A549 (cell line): ENCODE measurements around the gene TXN2. TPM values are rescaled to one million over a fixed set of nuclear protein-coding genes. Genes with fewer than 3 reads are reported as not detected.
A peak's percentile ranks its signal among the peaks of the same experiment; 100 is the strongest.

ENCODE experiments used
- ATAC-seq, 2 experiments: fragments of 200-7000 bp in 1 of 2; fragments of >200 bp in 1 of 2; cut with Nextera tagmentation in 1 of 2; cut with Tn5 transposase in 1 of 2; 3 replicates each; pipeline versions ENCODE4 v1.8.0 to v1.9.1; 2018 to 2020; ENCODE audit warnings: mild to moderate bottlenecking in 1 of 2, moderate library complexity in 1 of 2
- CTCF ChIA-PET: fragments of 300-600 bp; sonication (Branson Sonifier 250); formaldehyde crosslinking; extraction: SDS; loops from one replicate; lab custom pipeline; 2021; ENCODE audit warnings: antibody characterized with exemption, inconsistent platforms; lab: Yijun Ruan, JAX
- POLR2A ChIA-PET: fragments of 350-600 bp; formaldehyde crosslinking; extraction: SDS; loops from one replicate; lab custom pipeline; 2021; ENCODE audit warnings: antibody characterized with exemption, inconsistent platforms; lab: Yijun Ruan, JAX
- DNase-seq, 2 experiments: peaks; one replicate each; pipeline versions ENCODE4 v3.0.0 to v3.0.0-alpha.2; 2011 to 2016; ENCODE audit warnings: low read depth in 1 of 2, low spot score in 1 of 2
- FAIRE-seq: peaks from 2 replicates; lab custom pipeline; 2011; peaks lifted over from hg19 to GRCh38; lab: Jason Lieb, UNC
- H3K27ac ChIP-seq, 2 experiments: fragments of >200 bp; sonication (Bioruptor Twin); formaldehyde crosslinking; 3 replicates each; pipeline ENCODE4 v1.5.1; 2016 to 2017
- H3K4me1 ChIP-seq: fragments of >200 bp; sonication (Bioruptor Twin); formaldehyde crosslinking; 3 replicates; pipeline ENCODE4 v1.6.1; 2016
- H3K4me2 ChIP-seq: fragments of >200 bp; sonication (Bioruptor Twin); formaldehyde crosslinking; 3 replicates; pipeline ENCODE4 v1.6.1; 2016
- H3K4me3 ChIP-seq: fragments of >200 bp; sonication (Bioruptor Twin); formaldehyde crosslinking; 3 replicates; pipeline ENCODE4 v1.5.1; 2016
- H3K9me3 ChIP-seq: fragments of >200 bp; sonication (Bioruptor Twin); formaldehyde crosslinking; 3 replicates; pipeline ENCODE4 v1.6.1; 2016
- BHLHE40 ChIP-seq: IDR thresholded peaks from 2 replicates; pipeline ENCODE4 v1.6.1; 2012; ENCODE audit warnings: low read depth, low read length, inconsistent platforms
- CBX2 ChIP-seq: fragments of 200-600 bp; sonication (generic); IDR thresholded peaks from 2 replicates; pipeline ENCODE4 v1.6.1; 2016; ENCODE audit warnings: low read depth, mild to moderate bottlenecking, borderline replicate concordance
- CEBPB ChIP-seq, 2 experiments: fragments of >200 bp in 1 of 2; sonication (Bioruptor Twin) in 1 of 2; formaldehyde crosslinking in 1 of 2; IDR thresholded peaks; 2 replicates each; pipeline ENCODE4 v1.6.1; 2012 to 2016
- CHD4 ChIP-seq: fragments of 200-600 bp; sonication (generic); IDR thresholded peaks from 2 replicates; pipeline ENCODE4 v1.6.1; 2016; ENCODE audit warnings: antibody characterized with exemption, mild to moderate bottlenecking, borderline replicate concordance
- EHF ChIP-seq: fragments of 250-450 bp; sonication (Bioruptor Pico); IDR thresholded peaks from 2 replicates; pipeline ENCODE4 v1.5.0; 2020; ENCODE audit warnings: mild to moderate bottlenecking
- HDAC2 ChIP-seq: fragments of 200-600 bp; sonication (generic); IDR thresholded peaks from 2 replicates; pipeline ENCODE4 v1.6.1; 2016
- HEYL ChIP-seq: fragments of 250-450 bp; sonication (Bioruptor Pico); IDR thresholded peaks from 2 replicates; pipeline ENCODE4 v1.8.0; 2021; ENCODE audit warnings: mild to moderate bottlenecking, moderate library complexity
- HOXA7 ChIP-seq: fragments of 250-450 bp; sonication (Bioruptor Pico); IDR thresholded peaks from 2 replicates; pipeline ENCODE4 v1.5.0; 2020; ENCODE audit warnings: mild to moderate bottlenecking, moderate library complexity
- HOXB13 ChIP-seq: fragments of 250-450 bp; sonication (Bioruptor Pico); IDR thresholded peaks from 2 replicates; pipeline ENCODE4 v1.5.0; 2020; ENCODE audit warnings: low read depth, mild to moderate bottlenecking, moderate library complexity
- PHF8 ChIP-seq: fragments of 200-600 bp; sonication (generic); IDR thresholded peaks from 2 replicates; pipeline ENCODE4 v1.6.1; 2016; ENCODE audit warnings: low read depth, mild to moderate bottlenecking, antibody characterized with exemption, moderate library complexity, borderline replicate concordance
- POLR2A ChIP-seq: IDR thresholded peaks from 2 replicates; pipeline ENCODE4 v1.6.1; 2012; ENCODE audit warnings: mild to moderate bottlenecking, low read length
- POLR2AphosphoS2 ChIP-seq: conservative IDR thresholded peaks from 2 replicates; pipeline ENCODE4 v1.6.1; 2012; ENCODE audit warnings: low read length, improper control_type of control experiment, inconsistent platforms
- RAD21 ChIP-seq, 2 experiments: fragments of >200 bp in 1 of 2; sonication (Bioruptor Twin) in 1 of 2; formaldehyde crosslinking in 1 of 2; IDR thresholded peaks in 1 of 2; conservative IDR thresholded peaks in 1 of 2; 2 replicates in 1 of 2; 3 replicates in 1 of 2; pipeline ENCODE4 v1.6.1; 2012 to 2018; ENCODE audit warnings: inconsistent platforms in 1 of 2
- REST ChIP-seq: fragments of 200-600 bp; sonication (generic); IDR thresholded peaks from 2 replicates; pipeline ENCODE4 v1.6.1; 2016; ENCODE audit warnings: antibody characterized with exemption, mild to moderate bottlenecking, moderate library complexity
- RNF2 ChIP-seq: fragments of 200-600 bp; sonication (generic); IDR thresholded peaks from 2 replicates; pipeline ENCODE4 v1.6.1; 2016; ENCODE audit warnings: low read depth, mild to moderate bottlenecking, antibody characterized with exemption, moderate library complexity, borderline replicate concordance
- SREBF2 ChIP-seq: fragments of 450-650 bp; IDR thresholded peaks from 2 replicates; pipeline ENCODE4 v1.6.1; 2014; ENCODE audit warnings: mild to moderate bottlenecking, moderate library complexity
- USF2 ChIP-seq: fragments of 450-650 bp; IDR thresholded peaks from 2 replicates; pipeline ENCODE4 v1.6.1; 2014; ENCODE audit warnings: antibody characterized with exemption
- ZFP36 ChIP-seq: fragments of 450-650 bp; IDR thresholded peaks from 2 replicates; pipeline ENCODE4 v1.6.1; 2014; ENCODE audit warnings: borderline replicate concordance; ENCODE audit not compliant: partially characterized antibody
- WGBS: methylation state at CpG from one replicate; pipeline ENCODE4 v1.1.6; 2017; ENCODE audit errors: missing lambda C conversion rate; 5-methylcytosine and 5-hydroxymethylcytosine counted together
- polyA plus RNA-seq, 4 experiments: library from polyadenylated mRNA; depleted of rRNA in 3 of 4; stranded (reverse); fragments of >200 nt; fragmentation: RNase III in 1 of 4; extraction: RNeasy Plus Mini Kit Qiagen cat#74134 plus additional on column Dnase treatment in 1 of 4; gene quantifications; 2 replicates in 3 of 4; 3 replicates in 1 of 4; pipeline ENCODE4 v1.2.3, GENCODE V29; 2011 to 2017
- TF ChIP-seq, protein P1 (sequence below): fragments of >200 bp; sonication (Bioruptor Twin); formaldehyde crosslinking; IDR thresholded peaks from 3 replicates; pipeline ENCODE4 v1.5.1; 2016

The TXN2 gene
- polyA plus RNA-seq, 2 of the 4 experiments (the other 2 are of a cell fraction), result 82.2 to 89.6 TPM

DNA sequence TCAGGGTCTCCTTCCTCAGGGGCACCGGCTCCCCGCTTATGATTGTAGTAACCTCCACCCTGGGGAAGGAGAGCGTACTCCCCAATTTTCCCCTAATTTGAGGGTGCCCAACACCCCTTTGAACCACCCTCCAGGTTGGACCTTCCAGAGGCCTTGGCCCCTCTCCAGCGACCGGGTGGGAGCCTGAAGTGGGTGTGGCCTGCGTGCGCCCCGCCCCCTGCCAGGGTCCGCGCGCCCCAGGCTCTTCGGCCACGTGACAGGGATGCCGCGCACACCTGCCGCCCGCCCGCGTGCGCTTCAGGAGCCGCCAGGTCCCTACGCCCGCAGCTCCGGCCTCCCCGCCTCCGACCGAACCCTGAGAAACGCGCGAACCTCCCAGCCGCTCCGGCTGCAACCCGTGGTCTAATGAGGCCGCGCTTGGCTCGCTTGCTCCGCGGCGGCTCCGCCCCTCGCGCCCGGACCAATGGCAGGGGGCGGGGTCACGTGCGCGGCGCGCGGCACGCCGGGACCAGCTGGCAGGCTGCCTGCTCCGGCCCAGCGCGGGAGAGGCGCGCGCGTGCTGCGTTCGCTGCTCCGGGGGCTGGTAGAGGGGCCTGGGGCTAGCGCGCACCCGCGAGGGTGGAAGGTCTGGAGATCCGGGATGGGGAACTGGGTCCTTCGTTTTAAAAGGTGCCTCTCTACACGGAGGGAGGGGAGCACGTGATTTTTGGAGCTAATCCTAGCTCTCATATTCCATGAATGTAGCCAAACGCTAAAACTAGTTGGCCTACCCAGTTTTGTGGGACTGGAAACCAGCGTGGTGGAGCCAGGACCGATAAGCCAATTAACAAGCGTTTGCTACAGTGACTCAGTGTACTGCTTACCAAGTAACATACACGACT is 25.4 kb upstream of the TXN2 start, which contains the start of gene FOXRED2 (continued):
- TF ChIP-seq, protein P1, sequence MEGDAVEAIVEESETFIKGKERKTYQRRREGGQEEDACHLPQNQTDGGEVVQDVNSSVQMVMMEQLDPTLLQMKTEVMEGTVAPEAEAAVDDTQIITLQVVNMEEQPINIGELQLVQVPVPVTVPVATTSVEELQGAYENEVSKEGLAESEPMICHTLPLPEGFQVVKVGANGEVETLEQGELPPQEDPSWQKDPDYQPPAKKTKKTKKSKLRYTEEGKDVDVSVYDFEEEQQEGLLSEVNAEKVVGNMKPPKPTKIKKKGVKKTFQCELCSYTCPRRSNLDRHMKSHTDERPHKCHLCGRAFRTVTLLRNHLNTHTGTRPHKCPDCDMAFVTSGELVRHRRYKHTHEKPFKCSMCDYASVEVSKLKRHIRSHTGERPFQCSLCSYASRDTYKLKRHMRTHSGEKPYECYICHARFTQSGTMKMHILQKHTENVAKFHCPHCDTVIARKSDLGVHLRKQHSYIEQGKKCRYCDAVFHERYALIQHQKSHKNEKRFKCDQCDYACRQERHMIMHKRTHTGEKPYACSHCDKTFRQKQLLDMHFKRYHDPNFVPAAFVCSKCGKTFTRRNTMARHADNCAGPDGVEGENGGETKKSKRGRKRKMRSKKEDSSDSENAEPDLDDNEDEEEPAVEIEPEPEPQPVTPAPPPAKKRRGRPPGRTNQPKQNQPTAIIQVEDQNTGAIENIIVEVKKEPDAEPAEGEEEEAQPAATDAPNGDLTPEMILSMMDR, result no peak
- TF ChIP-seq HOXB13 (CRISPR knock-in tag), result peak; percentile 93

GRCh38 chr22:36505998-36506635 is 24.7 kb upstream of the TXN2 start:
- H3K9me3 ChIP-seq, result no peaks in the 10 kb centered on the region
- H3K4me3 ChIP-seq, result peak overlapping the region; percentile 50
- ChIA-PET CTCF (interaction anchor here (1.9 kb wide), 1 partner anchor 350 kb away, joined by 4 read pairs; no protein-coding TSS in a partner anchor), POLR2A (interaction anchor here (1.2 kb wide), 2 partner anchors 16 to 270 kb away, joined by 3 read pairs; partner anchors contain the start of gene IFT27)
- H3K27ac ChIP-seq, result peak overlapping the region; percentile 74 to 92
- peaks cover 10% of the 10 kb centered on the region for H3K4me1 ChIP-seq
- H3K4me2 ChIP-seq, result peak overlapping the region; percentile 82
- DNase-seq, result no peak
- ATAC-seq, result no peak
- no peak for TF ChIP-seq ZFP36
- TF ChIP-seq BHLHE40, result no peak
- TF ChIP-seq CBX2, result no peak
- no peak for TF ChIP-seq POLR2AphosphoS2
- TF ChIP-seq RAD21 (conservative IDR thresholded peaks at IDR 0.05 in 1 of 2, IDR thresholded peaks at IDR 0.05 in 1 of 2), result no peak
- no peak for TF ChIP-seq RNF2
- no peak for TF ChIP-seq USF2
- no peak for TF ChIP-seq REST
- no peak for TF ChIP-seq CEBPB (IDR thresholded peaks at IDR 0.05)
- TF ChIP-seq PHF8, result no peak
- TF ChIP-seq HOXA7 (CRISPR knock-in tag), result no peak
- no peak for TF ChIP-seq SREBF2
- TF ChIP-seq POLR2A, result no peak
- no peak for TF ChIP-seq HDAC2
- no peak for TF ChIP-seq HOXB13 (CRISPR knock-in tag)
- no peak for TF ChIP-seq CHD4
- no peak for TF ChIP-seq EHF (CRISPR knock-in tag)
- TF ChIP-seq HEYL (CRISPR knock-in tag), result no peak
- no peak for FAIRE-seq
- 93% methylated on average over 39 of the region's 60 CpGs for WGBS
